Ishikawa (cell line): ENCODE results near the gene CBLB.

Experiments
- RAD21 ChIP-seq: IDR thresholded peaks from 2 replicates; pipeline ENCODE4 v1.6.1; 2012; ENCODE audit warnings: low read depth
- YY1 ChIP-seq: IDR thresholded peaks from 2 replicates; pipeline ENCODE4 v1.6.1; 2012; ENCODE audit warnings: low read depth
- TF ChIP-seq, protein P1 (sequence below): IDR thresholded peaks from 2 replicates; pipeline ENCODE4 v1.6.1; 2012
- TF ChIP-seq, protein P2 (sequence below): IDR thresholded peaks from 2 replicates; pipeline ENCODE4 v1.6.1; 2012

DNA sequence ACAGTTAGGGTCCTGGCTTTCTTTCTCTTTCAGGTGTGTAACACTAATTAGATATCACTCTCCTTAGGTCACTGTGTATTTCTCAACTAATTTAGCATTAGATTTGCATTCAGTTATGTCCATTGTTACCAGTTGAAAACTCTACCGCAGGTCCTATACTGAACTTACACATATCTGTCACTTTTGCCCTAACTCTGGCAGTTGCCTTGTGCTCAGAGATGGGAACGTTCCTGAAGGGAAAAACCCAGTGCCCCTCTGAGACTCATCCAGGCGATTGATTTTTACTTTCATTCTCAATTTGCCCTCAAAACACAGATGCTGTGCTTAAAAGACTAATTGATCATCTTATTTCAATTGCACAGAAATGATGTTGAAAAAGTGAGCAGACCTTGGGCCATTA is 253.0 kb downstream of the CBLB start:
- TF ChIP-seq RAD21 (no peak), YY1 (no peak)
- TF ChIP-seq, protein P1, sequence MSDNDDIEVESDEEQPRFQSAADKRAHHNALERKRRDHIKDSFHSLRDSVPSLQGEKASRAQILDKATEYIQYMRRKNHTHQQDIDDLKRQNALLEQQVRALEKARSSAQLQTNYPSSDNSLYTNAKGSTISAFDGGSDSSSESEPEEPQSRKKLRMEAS: no peak
- TF ChIP-seq, protein P2, sequence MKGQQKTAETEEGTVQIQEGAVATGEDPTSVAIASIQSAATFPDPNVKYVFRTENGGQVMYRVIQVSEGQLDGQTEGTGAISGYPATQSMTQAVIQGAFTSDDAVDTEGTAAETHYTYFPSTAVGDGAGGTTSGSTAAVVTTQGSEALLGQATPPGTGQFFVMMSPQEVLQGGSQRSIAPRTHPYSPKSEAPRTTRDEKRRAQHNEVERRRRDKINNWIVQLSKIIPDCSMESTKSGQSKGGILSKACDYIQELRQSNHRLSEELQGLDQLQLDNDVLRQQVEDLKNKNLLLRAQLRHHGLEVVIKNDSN: no peak
